ENCODE results near the gene NCOR1. TPM values are rescaled to one million over a fixed set of nuclear protein-coding genes. Genes with fewer than 3 reads are reported as not detected.

NCOR1 gene
- total and polyA plus RNA-seq, 9 of the 15 experiments (the other 6 are each of a cell fraction or from before 2014, with no cell fraction given) = 20.2 to 66.5 (median 50.9) TPM

GRCh38 chr17:16122697-16123434, 92.5 kb downstream of the NCOR1 start:
- FAIRE-seq (no peak), ATAC-seq (no peak), DNase-seq (ENCODE audit: extremely low read depth in 1 of 4, low spot score in 3 of 4) (no peak)
- no peak overlapping the region for H3K4me2 ChIP-seq (ENCODE audit: insufficient read depth, low read length)
- H4K20me1 ChIP-seq (replicated peaks; ENCODE audit: control insufficient read depth, insufficient read depth, low read length) = no peaks in the 10 kb centered on the region
- no peak overlapping the region for H3K4me3 ChIP-seq
- ChIA-PET CTCF (ENCODE audit: low intra/inter-chr PET ratio) (no interaction called here), POLR2A (no interaction called here)
- intact Hi-C loops (cut with micrococcal nuclease) = no loop called here
- no peak overlapping the region for H3K27ac ChIP-seq (ENCODE audit: extremely low read depth, low read depth, low read length)
- H3K79me2 ChIP-seq (ENCODE audit: control insufficient read depth, insufficient read depth, low read length) = no peaks in the 10 kb centered on the region
- H3K9ac ChIP-seq (ENCODE audit: insufficient read depth in 1 of 2, low read depth in 2 of 2, low read length in 2 of 2) = no peak overlapping the region
- in situ Hi-C loops (cut with MboI) = no loop called here
- H3K9me3 ChIP-seq (replicated peaks; ENCODE audit: control insufficient read depth, insufficient read depth, low read depth, low read length) = no peaks in the 10 kb centered on the region
- no peaks in the 10 kb centered on the region for H3K27me3 ChIP-seq (ENCODE audit: control insufficient read depth in 2 of 2, insufficient read depth in 2 of 2, low read length in 2 of 2)
- H3K36me3 ChIP-seq (ENCODE audit: control insufficient read depth, insufficient read depth, low read length) = peaks cover 45% of the 10 kb centered on the region
- BruUV-seq (replicated peaks) = no TSS peak
- no peaks in the 10 kb centered on the region for H3K4me1 ChIP-seq (replicated peaks in 1 of 2; ENCODE audit: control insufficient read depth in 2 of 2, insufficient read depth in 2 of 2, low read length in 2 of 2)
- 89% methylated on average over 7 of the region's 8 CpGs for WGBS (ENCODE audit: insufficient coverage, low coverage, missing lambda C conversion rate)
- H3K9me1 ChIP-seq (ENCODE audit: control insufficient read depth, insufficient read depth, low read length) = no peaks in the 10 kb centered on the region
- no peak overlapping the region for H2AFZ ChIP-seq (ENCODE audit: low read depth, low read length)
- TF ChIP-seq TFAP4 (CRISPR knock-in tag; IDR thresholded peaks at IDR 0.05; ENCODE audit: borderline replicate concordance) = no peak
- TF ChIP-seq ZBTB1 (CRISPR knock-in tag; IDR thresholded peaks at IDR 0.05; ENCODE audit: borderline replicate concordance, low read depth) = no peak
- TF ChIP-seq SREBF2 (CRISPR knock-in tag; IDR thresholded peaks at IDR 0.05) = no peak
- no peak for TF ChIP-seq HOXB6 (CRISPR knock-in tag; IDR thresholded peaks at IDR 0.05; ENCODE audit: borderline replicate concordance)
- no peak for TF ChIP-seq EHMT2 (IDR thresholded peaks at IDR 0.05)
- no peak for TF ChIP-seq ZNF740 (CRISPR knock-in tag; IDR thresholded peaks at IDR 0.05)
- TF ChIP-seq ZNF740 (tag; IDR thresholded peaks at IDR 0.05) = no peak
- TF ChIP-seq SMAD1 (IDR thresholded peaks at IDR 0.05; ENCODE audit: low read depth, low read length, partially characterized antibody) = no peak
- no peak for TF ChIP-seq ZNF277 (CRISPR knock-in tag; IDR thresholded peaks at IDR 0.05; ENCODE audit: borderline replicate concordance)
- TF ChIP-seq HINFP (tag; conservative IDR thresholded peaks at IDR 0.05; ENCODE audit: low read depth) = no peak
- no peak for TF ChIP-seq THAP12 (CRISPR knock-in tag; IDR thresholded peaks at IDR 0.05)
- TF ChIP-seq NCOA1 (IDR thresholded peaks at IDR 0.05; ENCODE audit: low read depth) = no peak
- TF ChIP-seq MAX (CRISPR knock-in tag; IDR thresholded peaks at IDR 0.05) = no peak
- no peak for TF ChIP-seq ESRRB (CRISPR knock-in tag; IDR thresholded peaks at IDR 0.05; ENCODE audit: borderline replicate concordance)
